Measurements from ENCODE around the gene TMEM18.

DNA sequence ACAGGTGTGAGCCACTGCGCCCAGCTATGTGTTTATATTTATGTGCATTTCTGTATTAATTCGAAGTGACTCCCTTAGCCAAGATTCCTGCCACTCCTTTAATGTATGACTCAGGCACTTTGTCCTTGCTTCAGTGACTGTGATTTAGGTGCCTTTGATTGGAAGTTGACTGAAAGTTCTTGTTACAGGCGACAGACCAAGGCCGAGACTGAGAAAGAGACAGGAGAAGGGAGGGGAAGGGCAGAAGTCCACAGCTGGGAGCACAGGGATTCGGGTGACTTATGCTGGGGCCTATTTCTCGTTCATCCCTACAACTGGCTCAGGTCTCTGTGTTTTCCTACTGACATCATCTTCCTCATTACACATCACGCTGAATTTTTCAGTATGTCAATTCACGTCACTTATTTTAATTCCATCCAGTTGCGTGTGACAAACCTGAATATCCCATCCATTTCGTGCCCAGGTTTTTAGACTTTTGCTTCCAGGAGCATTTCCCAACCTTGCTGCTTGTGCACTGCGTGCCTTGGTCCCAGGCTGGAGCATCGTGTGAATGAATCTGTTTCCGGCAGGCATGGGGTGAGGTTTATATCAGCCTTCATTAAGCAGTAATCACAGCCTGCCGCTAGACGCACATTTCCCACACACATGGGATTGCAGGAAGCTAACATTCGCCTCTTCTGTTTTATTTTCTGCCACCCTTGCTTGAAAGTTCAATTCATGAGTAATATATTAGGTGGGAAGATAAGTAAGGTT is 42.4 kb downstream of the TMEM18 start:
- TF ChIP-seq, protein P1, sequence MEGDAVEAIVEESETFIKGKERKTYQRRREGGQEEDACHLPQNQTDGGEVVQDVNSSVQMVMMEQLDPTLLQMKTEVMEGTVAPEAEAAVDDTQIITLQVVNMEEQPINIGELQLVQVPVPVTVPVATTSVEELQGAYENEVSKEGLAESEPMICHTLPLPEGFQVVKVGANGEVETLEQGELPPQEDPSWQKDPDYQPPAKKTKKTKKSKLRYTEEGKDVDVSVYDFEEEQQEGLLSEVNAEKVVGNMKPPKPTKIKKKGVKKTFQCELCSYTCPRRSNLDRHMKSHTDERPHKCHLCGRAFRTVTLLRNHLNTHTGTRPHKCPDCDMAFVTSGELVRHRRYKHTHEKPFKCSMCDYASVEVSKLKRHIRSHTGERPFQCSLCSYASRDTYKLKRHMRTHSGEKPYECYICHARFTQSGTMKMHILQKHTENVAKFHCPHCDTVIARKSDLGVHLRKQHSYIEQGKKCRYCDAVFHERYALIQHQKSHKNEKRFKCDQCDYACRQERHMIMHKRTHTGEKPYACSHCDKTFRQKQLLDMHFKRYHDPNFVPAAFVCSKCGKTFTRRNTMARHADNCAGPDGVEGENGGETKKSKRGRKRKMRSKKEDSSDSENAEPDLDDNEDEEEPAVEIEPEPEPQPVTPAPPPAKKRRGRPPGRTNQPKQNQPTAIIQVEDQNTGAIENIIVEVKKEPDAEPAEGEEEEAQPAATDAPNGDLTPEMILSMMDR (IDR thresholded peaks at IDR 0.05): no peak
- no peak for TF ChIP-seq POLR2A (IDR thresholded peaks at IDR 0.05)
